Naive thymus-derived CD4-positive, alpha-beta T cell (primary cell): ENCODE results near the gene KIAA0930. TPM values are rescaled to one million over a fixed set of nuclear protein-coding genes. Genes with fewer than 3 reads are reported as not detected.

ENCODE experiments used
- ATAC-seq: fragments of 150-1000 bp; cut with Tn5 transposase; 2 replicates; pipeline ENCODE4 v1.10.0; 2021; ENCODE audit warnings: mild to moderate bottlenecking, moderate library complexity
- CTCF ChIA-PET: fragments of 350-600 bp; sonication (Branson Sonifier 250); formaldehyde crosslinking; loops from one replicate; lab custom pipeline; 2021; ENCODE audit warnings: antibody characterized with exemption; lab: Charles Lee
- POLR2A ChIA-PET: fragments of 350-600 bp; sonication (Branson Sonifier 250); formaldehyde crosslinking; loops from one replicate; lab custom pipeline; 2021; ENCODE audit warnings: antibody characterized with exemption, inconsistent platforms; lab: Charles Lee
- DNase-seq, 9 donors: peaks; one replicate each; pipeline versions ENCODE4 v3.0.0 to v3.0.0-alpha.2; 2020 to 2022; ENCODE audit warnings: mixed read lengths in 1 of 9
- H3K27ac ChIP-seq: one replicate; pipeline ENCODE4 v1.7.0; 2013; ENCODE audit warnings: mild to moderate bottlenecking, low read depth, low read length, moderate library complexity
- H3K27me3 ChIP-seq, 2 donors: one replicate each; pipeline ENCODE4 v1.7.0; 2013; ENCODE audit warnings: low read length in 2 of 2, mild to moderate bottlenecking in 2 of 2, moderate library complexity in 2 of 2; ENCODE audit not compliant: control insufficient read depth in 2 of 2, insufficient read depth in 2 of 2
- H3K36me3 ChIP-seq, 3 experiments: 1 replicate in 2 of 3; 2 replicates in 1 of 3; pipeline ENCODE4 v1.7.0; 2013; ENCODE audit warnings: low read length in 3 of 3, mild to moderate bottlenecking in 3 of 3, moderate library complexity in 1 of 3; ENCODE audit not compliant: insufficient read depth in 3 of 3, control insufficient read depth in 2 of 3
- H3K4me1 ChIP-seq, 2 donors: one replicate each; pipeline ENCODE4 v1.7.0; 2013; ENCODE audit warnings: low read length in 2 of 2, mild to moderate bottlenecking in 2 of 2, moderate library complexity in 1 of 2; ENCODE audit not compliant: control insufficient read depth in 2 of 2, insufficient read depth in 2 of 2
- H3K4me3 ChIP-seq: 2 replicates; pipeline ENCODE4 v1.7.0; 2013; ENCODE audit warnings: mild to moderate bottlenecking, low read length
- H3K9me3 ChIP-seq, 3 experiments: 1 replicate in 2 of 3; 2 replicates in 1 of 3; pipeline ENCODE4 v1.7.0; 2013; ENCODE audit warnings: low read length in 3 of 3; ENCODE audit not compliant: control insufficient read depth in 2 of 3
- H3K27ac Mint-ChIP-seq, 9 donors: one replicate each; pipeline ENCODE4 v1.8.0; 2020 to 2022; ENCODE audit warnings: mixed read lengths in 9 of 9, mild to moderate bottlenecking in 8 of 9, moderate library complexity in 5 of 9, inconsistent platforms in 2 of 9
- H3K27me3 Mint-ChIP-seq, 5 donors: one replicate each; pipeline ENCODE4 v1.8.0; 2021 to 2022; ENCODE audit warnings: mixed read lengths in 5 of 5, mild to moderate bottlenecking in 1 of 5
- H3K36me3 Mint-ChIP-seq, 5 donors: one replicate each; pipeline ENCODE4 v1.8.0; 2020 to 2022; ENCODE audit warnings: mixed read lengths in 5 of 5, mild to moderate bottlenecking in 3 of 5, inconsistent platforms in 1 of 5
- H3K4me1 Mint-ChIP-seq, 7 donors: one replicate each; pipeline ENCODE4 v1.8.0; 2020 to 2022; ENCODE audit warnings: mixed read lengths in 7 of 7, mild to moderate bottlenecking in 3 of 7, inconsistent platforms in 1 of 7
- H3K4me3 Mint-ChIP-seq, 10 donors: one replicate each; pipeline ENCODE4 v1.8.0; 2020 to 2022; ENCODE audit warnings: mild to moderate bottlenecking in 10 of 10, mixed read lengths in 10 of 10, moderate library complexity in 6 of 10, inconsistent platforms in 2 of 10
- H3K9me3 Mint-ChIP-seq, 11 donors: one replicate each; pipeline ENCODE4 v1.8.0; 2020 to 2022; ENCODE audit warnings: mixed read lengths in 11 of 11, mild to moderate bottlenecking in 4 of 11, inconsistent platforms in 1 of 11, moderate library complexity in 1 of 11
- intact Hi-C, 2 donors: fragments of 100-400 bp; cut with micrococcal nuclease; formaldehyde crosslinking; loops; one replicate each; pipeline ENCODE4 v1.15.1; 2023
- polyA plus RNA-seq, 2 donors: library from polyadenylated mRNA; unstranded; fragments of 300-500 nt; fragmentation: Illumina TruSeq; gene quantifications; one replicate each; pipeline ENCODE4 v1.2.3, GENCODE V29; 2021
- total RNA-seq, 6 experiments: library from RNA in 5 of 6; stranded (reverse) in 5 of 6; gene quantifications; 1 replicate in 5 of 6; 2 replicates in 1 of 6; pipeline ENCODE4 v1.2.3 and lab custom pipeline; 2021 to 2026

The KIAA0930 gene
- total and polyA plus RNA-seq, 7 experiments from 2014 or later, result 2.3 to 58.2 (median 21.6) TPM

- DNase-seq (no peak), ATAC-seq (no peak)
- H3K4me3 Mint-ChIP-seq, result peak overlapping the region in 3 of 10 donors; percentile 0 to 56 (median 25)
- peaks cover 2 to 5% of the 10 kb centered on the region in 2 donors for H3K4me1 ChIP-seq
- POLR2A ChIA-PET, result interaction anchor here (0.6 to 1.6 kb wide), 6 partner anchors 10 to 906 kb away, joined by 3 to 6 read pairs (median 4); partner anchors contain the start of gene NUP50
- intact Hi-C loops, result loop anchor here in 1 of 2 donors (10.0 kb wide), 2 partner anchors 542 to 1488 kb away; partner anchors contain the start of genes CERK and PRR5
- no peaks in the 10 kb centered on the region for H3K36me3 ChIP-seq
- CTCF ChIA-PET, result interaction anchor here (0.7 kb wide), 1 partner anchor 83 kb away, joined by 4 read pairs; no protein-coding TSS in a partner anchor
- H3K27ac ChIP-seq, result no peak overlapping the region
- no peak overlapping the region for H3K4me3 ChIP-seq
- no peaks in the 10 kb centered on the region for H3K9me3 Mint-ChIP-seq
- H3K9me3 ChIP-seq, result no peaks in the 10 kb centered on the region
- H3K4me1 Mint-ChIP-seq, result peaks cover 0 to 18% (median 6%) of the 10 kb centered on the region in 7 donors
- no peaks in the 10 kb centered on the region for H3K27me3 ChIP-seq
- H3K36me3 Mint-ChIP-seq, result no peaks in the 10 kb centered on the region
- peak overlapping the region in 6 of 9 donors; percentile 31 to 86 (median 51) for H3K27ac Mint-ChIP-seq
- H3K27me3 Mint-ChIP-seq, result no peaks in the 10 kb centered on the region
Observed at GRCh38 chr22:45246060-45246985, 5.6 kb upstream of the KIAA0930 start.

DNA sequence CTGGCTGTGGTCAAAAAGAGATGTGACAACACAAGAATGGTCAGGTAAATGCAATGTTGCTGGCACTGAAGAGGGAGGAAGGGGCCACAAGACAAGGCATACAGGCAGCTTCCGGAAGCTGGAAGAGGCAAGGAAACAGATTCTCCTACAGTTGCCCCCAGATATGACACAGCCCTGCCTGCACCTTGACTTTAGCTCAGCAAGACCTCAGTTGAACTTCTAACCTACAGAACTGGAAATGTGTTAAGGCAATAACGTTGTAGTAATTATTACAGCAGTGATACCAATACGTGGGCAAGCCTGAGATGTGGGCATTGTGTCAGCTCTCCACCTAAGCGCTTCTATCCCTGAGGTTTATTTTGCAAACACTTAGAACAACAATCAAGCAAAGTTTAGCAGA lies 4.2 kb upstream of the KIAA0930 start:
- ChIA-PET CTCF (no interaction called here), POLR2A (no interaction called here)
- DNase-seq, result no peak
- Mint-ChIP-seq H3K36me3 (no peaks in the 10 kb centered on the region), H3K4me3 (no peak overlapping the region), H3K27me3 (peaks cover 0 to 2% (median 0%) of the 10 kb centered on the region in 5 donors), H3K4me1 (peaks cover 4 to 25% (median 12%) of the 10 kb centered on the region in 7 donors), H3K27ac (peak overlapping the region in 3 of 9 donors; percentile 10 to 28 (median 26)), H3K9me3 (no peaks in the 10 kb centered on the region)
- intact Hi-C loops, result loop anchor here (5.0 to 10.0 kb wide), 5 partner anchors 83 to 1490 kb away; partner anchors contain the start of genes CERK (in 1 of the 2), NUP50 (in 1 of the 2), PRR5 (in 1 of the 2) and RTL6 (in 1 of the 2)
- Histone ChIP-seq H3K27ac (no peak overlapping the region), H3K4me3 (no peak overlapping the region), H3K27me3 (no peaks in the 10 kb centered on the region), H3K4me1 (peaks cover 8 to 11% of the 10 kb centered on the region in 2 donors), H3K36me3 (no peaks in the 10 kb centered on the region), H3K9me3 (no peaks in the 10 kb centered on the region)
- ATAC-seq, result no peak

GRCh38 chr22:45242778-45243191 lies 2.1 kb upstream of the KIAA0930 start:
- no peak overlapping the region for H3K4me3 ChIP-seq
- Mint-ChIP-seq H3K4me3 (peak overlapping the region in 3 of 10 donors; percentile 11 to 58 (median 52)), H3K9me3 (no peaks in the 10 kb centered on the region), H3K27ac (peak overlapping the region in 4 of 9 donors; percentile 73 to 87 (median 79)), H3K36me3 (peaks cover 0 to 3% (median 0%) of the 10 kb centered on the region in 5 donors), H3K27me3 (peaks cover 0 to 2% (median 0%) of the 10 kb centered on the region in 5 donors), H3K4me1 (peaks cover 18 to 45% (median 24%) of the 10 kb centered on the region in 7 donors)
- no peak overlapping the region for H3K27ac ChIP-seq
- H3K27me3 ChIP-seq, result no peaks in the 10 kb centered on the region
- intact Hi-C loops, result loop anchor here (5.0 to 10.0 kb wide), 5 partner anchors 80 to 1492 kb away; partner anchors contain the start of genes CERK (in 1 of the 2), NUP50 (in 1 of the 2), PRR5 (in 1 of the 2) and RTL6 (in 1 of the 2)
- CTCF ChIA-PET, result no interaction called here
- H3K9me3 ChIP-seq, result no peaks in the 10 kb centered on the region
- POLR2A ChIA-PET, result interaction anchor here (0.6 kb wide), 1 partner anchor 65 kb away, joined by 6 read pairs; no protein-coding TSS in a partner anchor
- ATAC-seq (no peak), DNase-seq (no peak)
- H3K36me3 ChIP-seq, result no peaks in the 10 kb centered on the region
- peaks cover 11 to 17% of the 10 kb centered on the region in 2 donors for H3K4me1 ChIP-seq

GRCh38 chr22:45240104-45240809 lies 437 bp downstream of the KIAA0930 start:
- Mint-ChIP-seq H3K4me3 (peak overlapping the region; percentile 81 to 99 (median 94)), H3K9me3 (no peaks in the 10 kb centered on the region), H3K36me3 (peaks cover 0 to 8% (median 0%) of the 10 kb centered on the region in 5 donors), H3K4me1 (peaks cover 18 to 47% (median 37%) of the 10 kb centered on the region in 7 donors), H3K27me3 (peaks cover 0 to 2% (median 0%) of the 10 kb centered on the region in 5 donors), H3K27ac (peak overlapping the region in 8 of 9 donors; percentile 72 to 92 (median 84))
- peak overlapping the region; percentile 54 for H3K27ac ChIP-seq
- DNase-seq (peak in 6 of 9 donors; percentile 17 to 52 (median 36)), ATAC-seq (peak; percentile 12)
- H3K36me3 ChIP-seq, result no peaks in the 10 kb centered on the region
- intact Hi-C loops, result loop anchor here (2.0 to 10.0 kb wide), 8 partner anchors 67 to 1495 kb away; partner anchors contain the start of genes CERK (in 1 of the 2), FAM118A (in 1 of the 2), NUP50 (in 1 of the 2) and PRR5 (in 1 of the 2)
- no peaks in the 10 kb centered on the region for H3K9me3 ChIP-seq
- H3K4me3 ChIP-seq, result peak overlapping the region; percentile 60
- H3K4me1 ChIP-seq, result peaks cover 17% of the 10 kb centered on the region in 2 donors
- POLR2A ChIA-PET, result interaction anchor here (0.5 kb wide), 1 partner anchor 105 kb away, joined by 3 read pairs; no protein-coding TSS in a partner anchor
- no peaks in the 10 kb centered on the region for H3K27me3 ChIP-seq
- CTCF ChIA-PET, result no interaction called here

DNA sequence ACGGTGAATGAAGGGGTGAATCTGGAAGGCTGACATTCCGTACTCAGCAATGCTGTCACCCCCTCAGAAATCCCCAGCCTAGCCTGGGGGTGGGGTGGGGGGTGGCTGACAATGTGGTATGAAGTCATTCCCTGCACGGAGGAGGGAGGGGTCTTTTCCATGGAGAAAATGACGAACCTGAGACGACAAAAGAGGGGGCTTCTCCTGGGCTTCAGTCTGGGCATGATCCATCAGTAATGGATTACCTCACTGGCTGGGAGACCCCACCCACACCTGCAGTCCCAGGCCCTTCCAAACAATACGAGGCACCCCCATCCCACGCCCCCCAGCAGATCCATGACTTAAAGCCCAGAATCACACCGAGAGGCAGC lies 1.0 kb downstream of the KIAA0930 start:
- ChIA-PET POLR2A (interaction anchor here (0.5 kb wide), 1 partner anchor 106 kb away, joined by 3 read pairs; no protein-coding TSS in a partner anchor), CTCF (no interaction called here)
- H3K4me3 ChIP-seq, result peak overlapping the region; percentile 60
- DNase-seq (no peak), ATAC-seq (no peak)
- peaks cover 0 to 8% (median 0%) of the 10 kb centered on the region in 5 donors for H3K36me3 Mint-ChIP-seq
- H3K27ac ChIP-seq, result peak overlapping the region; percentile 54
- H3K9me3 Mint-ChIP-seq, result no peaks in the 10 kb centered on the region
- intact Hi-C loops, result loop anchor here (2.0 to 10.0 kb wide), 8 partner anchors 67 to 1495 kb away; partner anchors contain the start of genes CERK (in 1 of the 2), FAM118A (in 1 of the 2), NUP50 (in 1 of the 2) and PRR5 (in 1 of the 2)
- peaks cover 17% of the 10 kb centered on the region in 2 donors for H3K4me1 ChIP-seq
- peaks cover 0 to 2% (median 0%) of the 10 kb centered on the region in 5 donors for H3K27me3 Mint-ChIP-seq
- H3K27me3 ChIP-seq, result no peaks in the 10 kb centered on the region
- no peaks in the 10 kb centered on the region for H3K9me3 ChIP-seq
- H3K4me3 Mint-ChIP-seq, result peak overlapping the region; percentile 81 to 99 (median 94)
- no peaks in the 10 kb centered on the region for H3K36me3 ChIP-seq
- peaks cover 18 to 48% (median 37%) of the 10 kb centered on the region in 7 donors for H3K4me1 Mint-ChIP-seq
- peak overlapping the region in 7 of 9 donors; percentile 72 to 92 (median 85) for H3K27ac Mint-ChIP-seq
